Measurements from ENCODE around the gene ARID4B. TPM values are rescaled to one million over a fixed set of nuclear protein-coding genes. Genes with fewer than 3 reads are reported as not detected.
A peak's percentile ranks its signal among the peaks of the same experiment; 100 is the strongest.

Gene ARID4B
- total and polyA plus RNA-seq, 2 of the 13 experiments (the other 11 are each of a cell fraction or from before 2014, with no cell fraction given): 9.7 to 24.6 TPM

GRCh38 chr1:235128456-235129328 lies 199.3 kb downstream of the ARID4B start, which contains the start of gene TOMM20 (continued):
- TF ChIP-seq ZNF747 (CRISPR knock-in tag; IDR thresholded peaks at IDR 0.05; ENCODE audit: borderline replicate concordance): peak; percentile 93; the same call in 1 of the 2 replicates
- TF ChIP-seq ZNF296 (CRISPR knock-in tag; conservative IDR thresholded peaks at IDR 0.05): 0 out of 2 replicates have a peak, but pooled peaks have one; percentile 47
- TF ChIP-seq REST (IDR thresholded peaks at IDR 0.05; ENCODE audit: borderline replicate concordance in 1 of 2, low read depth in 1 of 2, low read length in 2 of 2): peak in 1 of 2 experiments; percentile 52; a peak in 1 of 4 replicates
- no peak for TF ChIP-seq FOXK2 (IDR thresholded peaks at IDR 0.05)
- no peak for TF ChIP-seq GRHL1 (CRISPR knock-in tag; conservative IDR thresholded peaks at IDR 0.05)
- TF ChIP-seq TERF1 (CRISPR knock-in tag; IDR thresholded peaks at IDR 0.05): no peak
- TF ChIP-seq ZFP62 (CRISPR knock-in tag; IDR thresholded peaks at IDR 0.05): no peak
- TF ChIP-seq AGO2 (optimal IDR thresholded peaks at IDR 0.05; ENCODE audit: low read depth, low read length): peak; percentile 88
- TF ChIP-seq ZNF224 (CRISPR knock-in tag; IDR thresholded peaks at IDR 0.05): peak; percentile 78; the same call in 1 of the 2 replicates
- TF ChIP-seq ZNF547 (CRISPR knock-in tag; IDR thresholded peaks at IDR 0.05): peak; percentile 79
- TF ChIP-seq ZBTB42 (CRISPR knock-in tag; IDR thresholded peaks at IDR 0.05): no peak
- peak; percentile 76 for TF ChIP-seq RXRB (CRISPR knock-in tag; IDR thresholded peaks at IDR 0.05; ENCODE audit: borderline replicate concordance)
- no peak for TF ChIP-seq SNAPC4 (CRISPR knock-in tag; IDR thresholded peaks at IDR 0.05)
- peak; percentile 71 for TF ChIP-seq TFDP2 (CRISPR knock-in tag; IDR thresholded peaks at IDR 0.05)
- peak; percentile 76 for TF ChIP-seq RXRA (CRISPR knock-in tag; IDR thresholded peaks at IDR 0.05)

All from HepG2 (cell line).